Measurements from ENCODE around the gene KLHDC10. TPM values are rescaled to one million over a fixed set of nuclear protein-coding genes. Genes with fewer than 3 reads are reported as not detected.
"Not testable (repeated sequence)": the region's sequence is repeated elsewhere in the genome, so short reads cannot be mapped to it uniquely, and the experiment has no call there.

KLHDC10 gene
- total RNA-seq, 1 donor from 2014 or later: 43.6 TPM

GRCh38 chr7:130142654-130143333, 72.5 kb downstream of the KLHDC10 start:
- peak overlapping the region; percentile 58 for H3K4me3 Mint-ChIP-seq
- H3K27me3 Mint-ChIP-seq: no peaks in the 10 kb centered on the region

GRCh38 chr7:130143334-130143732, 73.0 kb downstream of the KLHDC10 start:
- Mint-ChIP-seq H3K4me1 (ENCODE audit: unreplicated experiment) (peaks cover 48% of the 10 kb centered on the region), H3K27ac (peak overlapping the region; percentile 74), H3K36me3 (peaks cover 8% of the 10 kb centered on the region), H3K27me3 (no peaks in the 10 kb centered on the region), H3K9me3 (no peaks in the 10 kb centered on the region), H3K4me3 (no peak overlapping the region)
- DNase-seq (ENCODE audit: extremely low spot score, unreplicated experiment): no peak
- no peak for TF ChIP-seq CTCF (conservative IDR thresholded peaks at IDR 0.05)

More at GRCh38 chr7:130142654-130143333, 72.5 kb downstream of the KLHDC10 start:
- peak; percentile 63 for DNase-seq (ENCODE audit: extremely low spot score, unreplicated experiment)
- H3K4me1 Mint-ChIP-seq (ENCODE audit: unreplicated experiment): peaks cover 48% of the 10 kb centered on the region
- no peak for TF ChIP-seq CTCF (conservative IDR thresholded peaks at IDR 0.05)
- H3K36me3 Mint-ChIP-seq: peaks cover 8% of the 10 kb centered on the region
- H3K9me3 Mint-ChIP-seq: no peaks in the 10 kb centered on the region
- peak overlapping the region; percentile 74 for H3K27ac Mint-ChIP-seq

GRCh38 chr7:130143986-130144311, 73.6 kb downstream of the KLHDC10 start:
- Mint-ChIP-seq H3K27ac (peak overlapping the region; percentile 91), H3K4me1 (ENCODE audit: unreplicated experiment) (peaks cover 47% of the 10 kb centered on the region), H3K4me3 (no peak overlapping the region), H3K27me3 (no peaks in the 10 kb centered on the region), H3K36me3 (peaks cover 6% of the 10 kb centered on the region), H3K9me3 (no peaks in the 10 kb centered on the region)
- TF ChIP-seq CTCF (conservative IDR thresholded peaks at IDR 0.05): no peak
- DNase-seq (ENCODE audit: extremely low spot score, unreplicated experiment): no peak

- H3K4me1 Mint-ChIP-seq (ENCODE audit: unreplicated experiment): peaks cover 41% of the 10 kb centered on the region
- peaks cover under 1% of the 10 kb centered on the region for H3K36me3 Mint-ChIP-seq
- H3K27me3 Mint-ChIP-seq: no peaks in the 10 kb centered on the region
- H3K27ac Mint-ChIP-seq: peak overlapping the region; percentile 91
- H3K9me3 Mint-ChIP-seq: no peaks in the 10 kb centered on the region
- DNase-seq (ENCODE audit: extremely low spot score, unreplicated experiment): peak; percentile 66
- H3K4me3 Mint-ChIP-seq: peak overlapping the region; percentile 76
- TF ChIP-seq CTCF (conservative IDR thresholded peaks at IDR 0.05): no peak
Measured at GRCh38 chr7:130144312-130145171, 74.2 kb downstream of the KLHDC10 start.

- Mint-ChIP-seq H3K4me1 (ENCODE audit: unreplicated experiment) (peaks cover 35% of the 10 kb centered on the region), H3K36me3 (no peaks in the 10 kb centered on the region), H3K9me3 (no peaks in the 10 kb centered on the region), H3K27me3 (no peaks in the 10 kb centered on the region), H3K27ac (peak overlapping the region; percentile 84), H3K4me3 (no peak overlapping the region)
- DNase-seq (ENCODE audit: extremely low spot score, unreplicated experiment): peak; percentile 20
- peak; percentile 28 for TF ChIP-seq CTCF (conservative IDR thresholded peaks at IDR 0.05)
Measured at GRCh38 chr7:130145424-130146100, 75.2 kb downstream of the KLHDC10 start.

GRCh38 chr7:130146142-130146541, 75.8 kb downstream of the KLHDC10 start:
- not testable (repeated sequence) for H3K36me3 Mint-ChIP-seq; H3K27me3 Mint-ChIP-seq; H3K4me3 Mint-ChIP-seq; DNase-seq (ENCODE audit: extremely low spot score, unreplicated experiment); H3K9me3 Mint-ChIP-seq
- Mint-ChIP-seq H3K4me1 (ENCODE audit: unreplicated experiment) (peaks cover 35% of the 10 kb centered on the region), H3K27ac (peak overlapping the region; percentile 84)
